ENCODE data around the gene CYP46A1.
A peak's percentile ranks its signal among the peaks of the same experiment; 100 is the strongest.

CYP46A1 gene

GRCh38 chr14:99729991-99730875, 46.1 kb downstream of the CYP46A1 start (continued):
- TF ChIP-seq ZBTB44 (tag by site-specific recombination; IDR thresholded peaks at IDR 0.05) (0 out of 2 replicates have a peak, but pooled peaks have one; percentile 34), ZNF350 (tag by site-specific recombination; IDR thresholded peaks at IDR 0.05) (no peak), ZNF777 (tag by site-specific recombination; IDR thresholded peaks at IDR 0.05; ENCODE audit: borderline replicate concordance) (0 out of 2 replicates have a peak, but pooled peaks have one; percentile 54), SP3 (tag by site-specific recombination; IDR thresholded peaks at IDR 0.05) (0 out of 2 replicates have a peak, but pooled peaks have one; percentile 20), ZNF530 (tag by site-specific recombination; IDR thresholded peaks at IDR 0.05; ENCODE audit: low read depth) (no peak), ZNF391 (tag by site-specific recombination; IDR thresholded peaks at IDR 0.05; ENCODE audit: borderline replicate concordance, low read depth) (no peak), TRIM28 (IDR thresholded peaks at IDR 0.05; ENCODE audit: borderline replicate concordance, low read length) (no peak), ZFHX2 (tag by site-specific recombination; conservative IDR thresholded peaks at IDR 0.05) (peak; percentile 22), KLF10 (tag by site-specific recombination; IDR thresholded peaks at IDR 0.05) (peak; percentile 35; the same call in 1 of the 2 replicates), ZNF768 (tag by site-specific recombination; IDR thresholded peaks at IDR 0.05) (no peak), ZNF48 (tag by site-specific recombination; IDR thresholded peaks at IDR 0.05) (no peak), ZNF335 (tag by site-specific recombination; conservative IDR thresholded peaks at IDR 0.05) (peak; percentile 73), ZNF692 (tag by site-specific recombination; IDR thresholded peaks at IDR 0.05) (peak; percentile 35; the same call in 1 of the 2 replicates), PATZ1 (tag by site-specific recombination; IDR thresholded peaks at IDR 0.05) (peak; percentile 69), ZNF560 (tag by site-specific recombination; IDR thresholded peaks at IDR 0.05; ENCODE audit: borderline replicate concordance) (no peak), GLIS2 (tag by site-specific recombination; IDR thresholded peaks at IDR 0.05) (peak; percentile 88), ZFP37 (tag by site-specific recombination; IDR thresholded peaks at IDR 0.05) (no peak), KLF16 (tag by site-specific recombination; IDR thresholded peaks at IDR 0.05) (no peak), ZNF76 (tag by site-specific recombination; IDR thresholded peaks at IDR 0.05; ENCODE audit: borderline replicate concordance, low read depth) (no peak), ZNF624 (tag by site-specific recombination; IDR thresholded peaks at IDR 0.05) (no peak), GLI4 (tag by site-specific recombination; IDR thresholded peaks at IDR 0.05) (no peak), ZFP3 (tag by site-specific recombination; IDR thresholded peaks at IDR 0.05; ENCODE audit: low read depth) (no peak), ZNF639 (tag by site-specific recombination; IDR thresholded peaks at IDR 0.05) (no peak), ZNF223 (tag by site-specific recombination; IDR thresholded peaks at IDR 0.05) (0 out of 2 replicates have a peak, but pooled peaks have one; percentile 40), ZNF660 (tag by site-specific recombination; IDR thresholded peaks at IDR 0.05) (0 out of 2 replicates have a peak, but pooled peaks have one; percentile 45), KLF8 (tag by site-specific recombination; IDR thresholded peaks at IDR 0.05) (peak; percentile 18; the same call in 1 of the 2 replicates), ZSCAN16 (tag by site-specific recombination; IDR thresholded peaks at IDR 0.05) (no peak), TCF7L2 (IDR thresholded peaks at IDR 0.05; ENCODE audit: borderline replicate concordance, low read depth, low read length) (no peak), GLIS1 (tag by site-specific recombination; IDR thresholded peaks at IDR 0.05) (peak; percentile 85), ZNF155 (tag by site-specific recombination; IDR thresholded peaks at IDR 0.05) (no peak), ZNF843 (tag by site-specific recombination; IDR thresholded peaks at IDR 0.05) (no peak), CTCF (tag by site-specific recombination; IDR thresholded peaks at IDR 0.05) (peak; percentile 56; the same call in 1 of the 2 replicates), ZNF169 (tag by site-specific recombination; IDR thresholded peaks at IDR 0.05) (no peak)
